OCI-LY1 (cell line): Measurements from ENCODE around the gene PEX12.

Experiments used
- H2AFZ ChIP-seq: fragments of 200-600 bp; sonication (generic), shearing (Covaris generic); 2 replicates; pipeline ENCODE4 v1.6.0; 2014; ENCODE audit warnings: antibody characterized with exemption, mild to moderate bottlenecking, low read length
- H3F3A ChIP-seq: fragments of 200-600 bp; sonication (generic), shearing (Covaris generic); 2 replicates; pipeline ENCODE4 v1.6.0; 2014; ENCODE audit warnings: mild to moderate bottlenecking, antibody characterized with exemption, low read length, moderate library complexity; ENCODE audit not compliant: insufficient read depth
- H3K27ac ChIP-seq: fragments of 200-600 bp; sonication (generic); 2 replicates; pipeline ENCODE4 v1.5.1; 2014; ENCODE audit warnings: low read length, mixed run types, mild to moderate bottlenecking, low read depth; ENCODE audit not compliant: poor library complexity, severe bottlenecking
- H3K27me3 ChIP-seq: fragments of 200-600 bp; sonication (generic); 2 replicates; pipeline ENCODE4 v1.6.0; 2014; ENCODE audit warnings: antibody characterized with exemption, mild to moderate bottlenecking, low read length, moderate library complexity; ENCODE audit not compliant: insufficient read depth
- H3K36me3 ChIP-seq: fragments of 200-600 bp; sonication (generic); 2 replicates; pipeline ENCODE4 v1.6.1; 2014; ENCODE audit warnings: mild to moderate bottlenecking, antibody characterized with exemption, low read length, moderate library complexity, mixed read lengths; ENCODE audit not compliant: insufficient read depth
- H3K4me1 ChIP-seq: fragments of 200-600 bp; sonication (generic); 2 replicates; pipeline ENCODE4 v1.5.1; 2014; ENCODE audit warnings: mild to moderate bottlenecking, low read length, moderate library complexity; ENCODE audit not compliant: insufficient read depth, severe bottlenecking
- H3K4me2 ChIP-seq: fragments of 200-600 bp; sonication (generic), shearing (Covaris generic); 2 replicates; pipeline ENCODE4 v1.6.1; 2014; ENCODE audit warnings: low read length
- H3K4me3 ChIP-seq: fragments of 200-600 bp; sonication (generic); 2 replicates; pipeline ENCODE4 v1.5.1; 2014; ENCODE audit warnings: low read length, low read depth, mild to moderate bottlenecking, mixed read lengths; ENCODE audit not compliant: poor library complexity, severe bottlenecking
- H3K79me2 ChIP-seq: fragments of 200-600 bp; shearing (Covaris generic); 2 replicates; pipeline ENCODE4 v1.6.1; 2016; ENCODE audit warnings: mixed run types, low read length, mixed read lengths; ENCODE audit not compliant: insufficient read depth
- H3K9ac ChIP-seq: fragments of 200-600 bp; sonication (generic), shearing (Covaris generic); 2 replicates; pipeline ENCODE4 v1.6.1; 2014; ENCODE audit warnings: mild to moderate bottlenecking, low read length, mixed read lengths
- H3K9me2 ChIP-seq: fragments of 200-600 bp; sonication (generic), shearing (Covaris generic); 2 replicates; pipeline ENCODE4 v1.6.1; 2014; ENCODE audit warnings: low read depth, mild to moderate bottlenecking, low read length, mixed read lengths
- H3K9me3 ChIP-seq: fragments of 200-600 bp; shearing (Covaris generic); 2 replicates; pipeline ENCODE4 v1.6.1; 2014; ENCODE audit warnings: low read length, mixed read lengths
- H4K20me1 ChIP-seq: fragments of 200-600 bp; sonication (generic), shearing (Covaris generic); 2 replicates; pipeline ENCODE4 v1.6.0; 2016; ENCODE audit warnings: mild to moderate bottlenecking, low read length; ENCODE audit not compliant: insufficient read depth
- EZH2 ChIP-seq: fragments of 200-600 bp; sonication (generic), shearing (Covaris generic); IDR thresholded peaks from 2 replicates; pipeline ENCODE4 v1.8.0; 2017; ENCODE audit warnings: borderline replicate concordance, mixed run types, mild to moderate bottlenecking, antibody characterized with exemption, low read length, moderate library complexity, mixed read lengths
- TF ChIP-seq, protein P1 (sequence below): fragments of 200-600 bp; sonication (generic), shearing (Covaris generic); IDR thresholded peaks from 2 replicates; pipeline ENCODE4 v1.5.1; 2017; ENCODE audit warnings: mild to moderate bottlenecking, antibody characterized with exemption, low read length, moderate library complexity, mixed read lengths

The PEX12 gene

DNA sequence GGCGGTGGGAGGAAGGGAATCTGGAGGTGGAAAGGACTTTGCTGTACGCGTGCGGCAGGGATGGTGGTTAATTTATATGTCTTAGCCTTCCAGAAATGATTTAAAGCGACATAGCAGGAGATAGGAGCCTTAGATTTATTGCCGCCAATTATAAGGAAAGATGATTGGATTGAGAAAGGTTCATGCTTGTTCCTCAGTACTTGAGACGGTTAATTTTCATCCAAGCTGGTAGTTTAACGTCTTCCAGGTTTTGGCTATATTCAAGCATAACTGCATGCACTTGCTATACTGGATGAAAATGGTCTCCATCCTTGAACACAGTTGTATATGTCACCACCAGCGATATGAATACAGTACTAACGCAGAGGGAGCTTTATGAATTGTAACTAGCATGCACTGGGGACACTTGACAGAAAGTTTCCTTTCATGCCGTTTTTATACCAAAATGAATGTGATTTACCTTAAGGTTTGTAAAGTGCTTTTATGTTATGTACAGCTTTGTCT lies 610 bp upstream of the PEX12 start:
- H3K9ac ChIP-seq, result peak overlapping the region; percentile 97
- H3K27me3 ChIP-seq, result no peaks in the 10 kb centered on the region
- 0 out of 2 replicates have a peak, but pooled peaks cover 5% of the 10 kb centered on the region for H3F3A ChIP-seq
- no peaks in the 10 kb centered on the region for H3K9me2 ChIP-seq
- H3K27ac ChIP-seq, result peak overlapping the region; percentile 87
- H3K9me3 ChIP-seq, result no peaks in the 10 kb centered on the region
- TF ChIP-seq, protein P1, sequence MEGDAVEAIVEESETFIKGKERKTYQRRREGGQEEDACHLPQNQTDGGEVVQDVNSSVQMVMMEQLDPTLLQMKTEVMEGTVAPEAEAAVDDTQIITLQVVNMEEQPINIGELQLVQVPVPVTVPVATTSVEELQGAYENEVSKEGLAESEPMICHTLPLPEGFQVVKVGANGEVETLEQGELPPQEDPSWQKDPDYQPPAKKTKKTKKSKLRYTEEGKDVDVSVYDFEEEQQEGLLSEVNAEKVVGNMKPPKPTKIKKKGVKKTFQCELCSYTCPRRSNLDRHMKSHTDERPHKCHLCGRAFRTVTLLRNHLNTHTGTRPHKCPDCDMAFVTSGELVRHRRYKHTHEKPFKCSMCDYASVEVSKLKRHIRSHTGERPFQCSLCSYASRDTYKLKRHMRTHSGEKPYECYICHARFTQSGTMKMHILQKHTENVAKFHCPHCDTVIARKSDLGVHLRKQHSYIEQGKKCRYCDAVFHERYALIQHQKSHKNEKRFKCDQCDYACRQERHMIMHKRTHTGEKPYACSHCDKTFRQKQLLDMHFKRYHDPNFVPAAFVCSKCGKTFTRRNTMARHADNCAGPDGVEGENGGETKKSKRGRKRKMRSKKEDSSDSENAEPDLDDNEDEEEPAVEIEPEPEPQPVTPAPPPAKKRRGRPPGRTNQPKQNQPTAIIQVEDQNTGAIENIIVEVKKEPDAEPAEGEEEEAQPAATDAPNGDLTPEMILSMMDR, result no peak
- no peak for TF ChIP-seq EZH2
- peaks cover 28% of the 10 kb centered on the region; the same call in 1 of the 2 replicates for H3K36me3 ChIP-seq
- H4K20me1 ChIP-seq, result no peaks in the 10 kb centered on the region
- H3K4me1 ChIP-seq, result peaks cover 25% of the 10 kb centered on the region
- H3K4me3 ChIP-seq, result peak overlapping the region; percentile 88
- no peaks in the 10 kb centered on the region for H3K79me2 ChIP-seq
- peak overlapping the region; percentile 83 for H3K4me2 ChIP-seq
- no peak overlapping the region for H2AFZ ChIP-seq

DNA sequence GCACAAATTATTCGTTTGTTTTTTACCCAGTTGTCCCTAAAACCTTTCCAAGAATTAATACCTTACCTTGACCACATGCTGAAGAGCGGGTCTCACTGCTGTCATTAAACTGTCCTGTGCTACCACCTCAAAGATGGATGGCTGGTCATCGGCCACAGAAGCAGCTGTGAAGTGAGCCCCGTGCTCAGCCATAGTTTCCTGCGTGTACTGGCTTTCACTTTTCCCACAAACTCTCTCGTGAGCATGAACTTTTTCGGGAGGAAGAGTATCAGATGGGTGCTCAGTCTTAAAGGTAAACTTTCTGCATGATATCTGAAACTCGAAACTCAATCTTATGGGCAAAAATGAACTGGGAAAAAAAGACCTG lies 558 bp downstream of the PEX12 start:
- Histone ChIP-seq H3K79me2 (no peaks in the 10 kb centered on the region), H3K27ac (peak overlapping the region; percentile 87), H3K9me3 (no peaks in the 10 kb centered on the region), H3K9me2 (no peaks in the 10 kb centered on the region), H2AFZ (0 out of 2 replicates have a peak overlapping the region, but pooled peaks have one; percentile 16), H4K20me1 (no peaks in the 10 kb centered on the region), H3F3A (0 out of 2 replicates have a peak, but pooled peaks cover 5% of the 10 kb centered on the region), H3K27me3 (no peaks in the 10 kb centered on the region), H3K36me3 (peaks cover 34% of the 10 kb centered on the region; the same call in 1 of the 2 replicates), H3K4me2 (peak overlapping the region; percentile 83), H3K4me3 (peak overlapping the region; percentile 88), H3K4me1 (peaks cover 25% of the 10 kb centered on the region), H3K9ac (peak overlapping the region; percentile 97)
- TF ChIP-seq EZH2, result no peak
- TF ChIP-seq, protein P1, result no peak

DNA sequence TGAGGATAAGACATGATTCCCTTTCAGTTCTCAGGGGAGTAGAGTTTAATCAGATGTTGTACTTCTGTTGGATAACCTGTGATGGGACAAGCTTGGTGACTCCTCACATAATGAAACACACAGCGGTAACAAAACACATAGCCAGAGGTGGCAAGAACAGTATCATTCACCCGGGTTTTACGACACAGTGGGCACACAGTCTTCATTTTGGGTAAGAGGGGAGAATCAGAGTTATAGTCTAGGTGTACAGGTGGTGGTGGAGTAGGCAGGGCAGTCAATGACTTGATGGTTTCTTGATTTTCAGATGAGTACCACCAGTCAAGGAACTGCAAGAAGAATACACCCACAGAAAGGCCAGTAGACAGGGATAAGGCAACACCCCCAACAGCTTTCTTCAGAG lies 2.6 kb downstream of the PEX12 start:
- Histone ChIP-seq H2AFZ (no peak overlapping the region), H3K9me2 (no peaks in the 10 kb centered on the region), H3K27ac (no peak overlapping the region), H3K9me3 (no peaks in the 10 kb centered on the region), H3K4me1 (peaks cover 27% of the 10 kb centered on the region), H3K4me3 (no peak overlapping the region), H3K79me2 (no peaks in the 10 kb centered on the region), H4K20me1 (no peaks in the 10 kb centered on the region), H3F3A (0 out of 2 replicates have a peak, but pooled peaks cover 5% of the 10 kb centered on the region), H3K27me3 (no peaks in the 10 kb centered on the region), H3K9ac (no peak overlapping the region), H3K36me3 (peaks cover 34% of the 10 kb centered on the region), H3K4me2 (no peak overlapping the region)
- TF ChIP-seq, protein P1, result no peak
- no peak for TF ChIP-seq EZH2
